ENCODE measurements around the gene RAPGEF6. TPM values are rescaled to one million over a fixed set of nuclear protein-coding genes. Genes with fewer than 3 reads are reported as not detected.

RAPGEF6 gene
- total RNA-seq, 2 donors from 2014 or later: 19.2 to 24.0 TPM

- no peaks in the 10 kb centered on the region for H3K27me3 Mint-ChIP-seq (ENCODE audit: insufficient read depth)
- no peak for DNase-seq
- no peak overlapping the region for H3K4me3 Mint-ChIP-seq
- H3K4me1 Mint-ChIP-seq: no peaks in the 10 kb centered on the region
- peaks cover 3% of the 10 kb centered on the region for H3K9me3 Mint-ChIP-seq
- Histone ChIP-seq H3K4me1 (ENCODE audit: control insufficient read depth, insufficient read depth, low read length) (no peaks in the 10 kb centered on the region), H3K4me3 (ENCODE audit: low read length) (no peak overlapping the region), H3K9me3 (ENCODE audit: control insufficient read depth, low read length) (no peaks in the 10 kb centered on the region), H3K36me3 (ENCODE audit: control insufficient read depth, insufficient read depth, low read length) (peaks cover 34% of the 10 kb centered on the region), H3K27ac (ENCODE audit: low read depth, low read length) (no peak overlapping the region), H3K9ac (ENCODE audit: extremely low read depth, low read length, poor library complexity, severe bottlenecking) (no peak overlapping the region), H3K27me3 (ENCODE audit: control insufficient read depth, insufficient read depth, low read length, poor library complexity, severe bottlenecking) (no peaks in the 10 kb centered on the region)
- peaks cover 51% of the 10 kb centered on the region for H3K36me3 Mint-ChIP-seq (ENCODE audit: low read depth)
- no peak for TF ChIP-seq CTCF (conservative IDR thresholded peaks at IDR 0.05)
- no peak overlapping the region for H3K27ac Mint-ChIP-seq
- WGBS, 2 experiments (ENCODE audit: insufficient coverage in 1 of 2, insufficient read length in 1 of 2): 97 to 100% methylated on average over 2 to 9 of the region's 9 CpGs
Measured at GRCh38 chr5:131659841-131660240, 24.8 kb upstream of the RAPGEF6 start.

- H3K4me1 Mint-ChIP-seq: no peaks in the 10 kb centered on the region
- no peak for DNase-seq
- H3K9ac ChIP-seq (ENCODE audit: extremely low read depth, low read length, poor library complexity, severe bottlenecking): no peak overlapping the region
- 98% methylated on average over 13 of the region's 13 CpGs for WGBS, 2 experiments (ENCODE audit: insufficient coverage in 1 of 2, insufficient read length in 1 of 2)
- H3K4me1 ChIP-seq (ENCODE audit: control insufficient read depth, insufficient read depth, low read length): no peaks in the 10 kb centered on the region
- H3K36me3 Mint-ChIP-seq (ENCODE audit: low read depth): peaks cover 54% of the 10 kb centered on the region
- no peak for TF ChIP-seq CTCF (conservative IDR thresholded peaks at IDR 0.05)
- H3K36me3 ChIP-seq (ENCODE audit: control insufficient read depth, insufficient read depth, low read length): peaks cover 32% of the 10 kb centered on the region
- H3K4me3 ChIP-seq (ENCODE audit: low read length): no peak overlapping the region
- H3K27ac Mint-ChIP-seq: no peak overlapping the region
- no peak overlapping the region for H3K4me3 Mint-ChIP-seq
- H3K27me3 Mint-ChIP-seq (ENCODE audit: insufficient read depth): no peaks in the 10 kb centered on the region
- no peaks in the 10 kb centered on the region for H3K9me3 ChIP-seq (ENCODE audit: control insufficient read depth, low read length)
- H3K9me3 Mint-ChIP-seq: peaks cover 3% of the 10 kb centered on the region
- H3K27ac ChIP-seq (ENCODE audit: low read depth, low read length): no peak overlapping the region
- H3K27me3 ChIP-seq (ENCODE audit: control insufficient read depth, insufficient read depth, low read length, poor library complexity, severe bottlenecking): no peaks in the 10 kb centered on the region
Measured at GRCh38 chr5:131659290-131659689, 24.3 kb upstream of the RAPGEF6 start.

- no peak for TF ChIP-seq CTCF (conservative IDR thresholded peaks at IDR 0.05)
- H3K4me1 ChIP-seq (ENCODE audit: control insufficient read depth, insufficient read depth, low read length): no peaks in the 10 kb centered on the region
- H3K27me3 ChIP-seq (ENCODE audit: control insufficient read depth, insufficient read depth, low read length, poor library complexity, severe bottlenecking): no peaks in the 10 kb centered on the region
- no peak overlapping the region for H3K9ac ChIP-seq (ENCODE audit: extremely low read depth, low read length, poor library complexity, severe bottlenecking)
- WGBS, 2 experiments (ENCODE audit: insufficient coverage in 1 of 2, insufficient read length in 1 of 2): 85 to 93% methylated on average over 2 of the region's 2 CpGs
- Mint-ChIP-seq H3K4me1 (no peaks in the 10 kb centered on the region), H3K36me3 (ENCODE audit: low read depth) (peaks cover 46% of the 10 kb centered on the region), H3K27me3 (ENCODE audit: insufficient read depth) (no peaks in the 10 kb centered on the region), H3K4me3 (no peak overlapping the region), H3K27ac (no peak overlapping the region), H3K9me3 (no peaks in the 10 kb centered on the region)
- peaks cover 28% of the 10 kb centered on the region for H3K36me3 ChIP-seq (ENCODE audit: control insufficient read depth, insufficient read depth, low read length)
- H3K9me3 ChIP-seq (ENCODE audit: control insufficient read depth, low read length): no peaks in the 10 kb centered on the region
- no peak overlapping the region for H3K27ac ChIP-seq (ENCODE audit: low read depth, low read length)
- H3K4me3 ChIP-seq (ENCODE audit: low read length): no peak overlapping the region
- DNase-seq: no peak
Measured at GRCh38 chr5:131654776-131655175, 19.7 kb upstream of the RAPGEF6 start.

All from endodermal cell (in vitro differentiated cells).